Transverse colon (tissue), 3 donors: ENCODE data around the gene CACNA1I.

Source experiments
- EP300 ChIP-seq: sonication (generic); formaldehyde crosslinking; IDR thresholded peaks from one replicate; pipeline ENCODE4 v1.6.1; 2017; ENCODE audit warnings: antibody characterized with exemption, low read depth
- POLR2AphosphoS5 ChIP-seq, 3 donors: sonication (generic); formaldehyde crosslinking; IDR thresholded peaks; one replicate each; pipeline ENCODE4 v1.6.1; 2016; ENCODE audit warnings: antibody characterized with exemption in 3 of 3

DNA sequence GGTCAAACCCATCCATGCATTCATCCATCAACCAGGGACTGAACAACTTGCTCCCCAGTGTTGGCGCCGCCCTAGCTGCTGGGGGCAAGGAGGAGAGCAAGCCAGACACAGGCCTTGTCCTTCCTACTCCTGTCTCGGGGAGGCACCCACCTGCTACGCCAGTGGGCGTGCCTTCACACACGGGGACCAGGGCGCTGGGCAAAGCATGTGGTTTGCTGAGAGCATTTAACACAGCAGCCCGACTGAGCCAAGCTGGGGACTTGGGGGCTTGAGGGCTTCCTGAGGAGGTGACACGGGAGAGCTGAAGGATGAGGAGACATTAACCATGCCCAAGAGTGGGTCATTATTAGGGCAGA lies 30.6 kb downstream of the CACNA1I start:
- TF ChIP-seq POLR2AphosphoS5 (IDR thresholded peaks at IDR 0.05) (no peak), EP300 (no peak)
